ENCODE results near the gene SMOC2.
"Not testable (repeated sequence)": the region's sequence is repeated elsewhere in the genome, so short reads cannot be mapped to it uniquely, and the experiment has no call there.

Gene SMOC2

DNA sequence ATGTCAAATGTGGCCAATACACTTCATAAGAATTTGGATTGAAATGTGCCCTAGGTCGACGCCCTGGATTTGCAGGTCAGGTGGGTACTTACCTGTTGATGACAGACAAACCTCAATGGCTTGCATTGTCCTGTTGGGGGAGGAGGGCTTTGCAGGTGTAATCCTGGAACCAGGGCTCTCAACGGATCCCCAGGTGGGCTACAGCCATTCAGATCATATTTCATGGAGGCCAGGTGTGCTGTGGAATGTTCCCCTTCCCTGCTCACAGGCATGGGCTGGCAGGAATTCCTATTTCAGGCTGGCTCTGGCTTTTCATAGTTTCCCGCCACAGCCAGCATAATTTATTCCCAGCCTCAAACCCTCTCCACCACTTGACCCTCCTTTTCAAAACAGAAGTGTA is 254.7 kb downstream of the SMOC2 start:
- DNase-seq, result no peak

DNA sequence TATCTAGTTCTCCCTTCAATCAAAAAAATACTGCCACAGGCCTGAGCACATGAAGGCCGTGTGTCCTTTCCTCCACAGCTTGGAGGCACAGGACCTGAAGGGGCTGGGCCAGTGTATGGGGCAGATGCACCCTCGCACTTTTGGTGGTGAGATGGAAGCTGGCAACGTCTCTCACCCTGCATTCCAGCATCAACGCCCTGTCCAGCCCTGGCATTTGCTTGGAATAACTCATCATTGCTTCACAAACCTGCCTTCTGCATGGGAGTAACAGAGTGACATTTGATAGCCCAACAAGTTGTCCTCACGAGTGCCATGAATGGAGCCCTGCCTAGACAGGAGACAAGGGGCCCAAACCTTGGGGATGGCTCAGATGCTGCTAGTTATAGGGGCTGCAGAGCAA is 257.9 kb downstream of the SMOC2 start:
- no peak for DNase-seq

DNA sequence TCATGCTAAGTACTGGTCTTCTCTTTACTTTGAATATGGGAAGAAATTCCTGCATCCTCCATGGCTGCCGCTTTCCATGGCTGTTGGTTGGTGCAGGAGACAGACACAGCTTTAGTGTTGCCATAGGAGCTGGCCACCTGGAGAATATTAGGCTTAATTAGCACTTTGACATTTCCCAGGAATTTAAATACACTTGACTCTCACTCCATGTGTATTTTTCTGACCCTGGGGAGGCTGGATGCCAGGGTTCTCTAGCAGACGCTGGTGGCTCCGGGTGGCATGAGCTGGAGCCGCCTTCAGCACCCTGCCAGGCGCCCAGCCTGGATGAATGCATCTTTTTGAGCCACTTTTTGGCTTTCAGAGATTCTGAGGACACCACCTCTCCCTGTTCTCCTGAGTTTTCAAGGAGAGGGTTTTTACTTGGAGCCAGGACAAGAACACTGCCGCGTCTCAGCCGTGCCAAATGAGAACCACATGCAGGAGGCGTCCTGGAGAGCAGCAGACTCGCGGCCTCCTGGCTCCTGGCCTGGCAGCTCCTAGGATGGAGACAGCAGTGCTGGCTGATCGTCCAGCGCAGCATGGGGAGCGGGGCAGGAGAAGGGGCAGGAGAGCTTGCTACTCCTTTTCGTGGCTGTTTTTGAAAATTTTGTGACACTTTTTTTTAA is 258.8 kb downstream of the SMOC2 start:
- no peak for DNase-seq

DNA sequence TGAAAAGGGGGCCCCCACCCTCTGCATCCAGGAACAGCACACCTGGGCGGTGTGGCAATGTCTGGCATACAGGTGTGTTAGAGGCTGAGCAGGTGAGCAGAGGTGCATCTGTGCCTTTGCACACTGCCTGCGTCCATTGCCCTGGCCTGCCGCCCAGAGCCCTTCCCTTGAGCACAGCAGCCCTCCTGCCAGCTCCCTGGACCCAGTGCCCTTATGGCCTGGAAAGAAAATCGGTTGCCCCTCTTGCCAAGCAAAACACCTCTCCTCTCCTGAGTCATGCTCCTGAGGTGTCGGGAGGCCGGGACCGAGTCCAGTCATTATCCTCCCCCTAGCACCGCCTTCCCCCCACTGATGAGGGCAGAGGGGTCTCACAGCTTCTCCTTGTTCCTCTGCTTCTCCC is 259.9 kb downstream of the SMOC2 start:
- DNase-seq, result no peak

DNA sequence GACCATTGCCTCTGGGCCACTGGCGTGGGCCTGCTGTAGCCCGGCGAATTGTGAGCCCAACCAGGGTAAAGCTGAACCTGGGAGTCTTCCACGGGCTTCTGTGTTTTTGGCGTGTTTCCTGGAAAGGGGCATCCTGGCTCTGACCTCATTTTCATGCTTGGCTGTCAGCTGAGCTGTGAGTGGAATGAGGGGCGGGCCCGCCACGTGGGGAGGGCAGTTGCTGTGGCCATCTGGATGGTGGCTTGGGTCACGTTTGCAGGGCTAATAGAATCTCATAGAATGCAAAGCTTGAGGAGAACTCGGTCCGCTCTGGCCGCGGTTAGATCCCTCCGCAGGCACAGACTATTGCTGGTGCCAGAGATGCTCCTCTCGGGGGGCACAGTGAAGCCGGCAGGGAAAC is 263.0 kb downstream of the SMOC2 start:
- no peak for DNase-seq

DNA sequence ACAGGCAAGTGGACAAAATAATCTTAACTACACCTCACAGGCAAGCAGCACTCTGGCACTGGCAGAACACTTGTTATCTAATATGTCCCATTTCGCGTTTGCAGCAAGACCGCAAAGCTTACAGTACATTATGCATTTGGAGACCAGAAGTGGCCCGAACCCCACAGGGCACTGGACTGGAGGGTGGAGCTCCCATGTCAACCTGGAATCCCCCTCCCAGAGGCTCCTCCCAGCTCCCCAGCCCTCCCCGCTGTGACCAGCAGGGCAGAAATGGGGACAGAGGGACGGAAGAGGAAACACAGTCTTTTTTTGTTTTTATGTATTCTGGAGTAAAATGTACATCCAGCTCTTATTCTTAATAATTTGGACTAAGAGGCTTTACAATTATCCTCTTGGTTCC is 263.7 kb downstream of the SMOC2 start:
- no peak for DNase-seq

- DNase-seq, result not testable (repeated sequence)
These were observed 264.3 kb downstream of the SMOC2 start for GRCh38 chr6:168705271-168705670.

GRCh38 chr6:168706471-168707177 is 265.6 kb downstream of the SMOC2 start:
- no peak for DNase-seq

DNA sequence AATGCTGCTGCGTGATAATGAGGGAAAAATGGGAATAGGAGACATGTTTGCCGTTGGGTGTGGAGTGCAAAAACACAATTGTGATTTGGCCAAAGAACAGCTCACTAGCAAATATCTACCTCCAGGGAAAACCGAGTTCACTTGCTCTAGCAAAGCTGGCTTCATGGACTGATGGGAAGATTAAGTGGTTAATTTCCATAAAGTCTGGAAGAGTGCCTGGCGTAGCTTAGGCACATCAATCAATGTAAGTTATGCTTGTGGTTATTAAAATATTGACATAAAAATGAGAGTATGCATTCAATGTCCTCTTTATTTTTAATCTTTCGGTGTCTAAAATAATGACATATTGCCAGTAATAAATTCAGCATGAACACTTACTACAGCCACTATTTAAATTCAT is 267.5 kb downstream of the SMOC2 start:
- no peak for DNase-seq

DNA sequence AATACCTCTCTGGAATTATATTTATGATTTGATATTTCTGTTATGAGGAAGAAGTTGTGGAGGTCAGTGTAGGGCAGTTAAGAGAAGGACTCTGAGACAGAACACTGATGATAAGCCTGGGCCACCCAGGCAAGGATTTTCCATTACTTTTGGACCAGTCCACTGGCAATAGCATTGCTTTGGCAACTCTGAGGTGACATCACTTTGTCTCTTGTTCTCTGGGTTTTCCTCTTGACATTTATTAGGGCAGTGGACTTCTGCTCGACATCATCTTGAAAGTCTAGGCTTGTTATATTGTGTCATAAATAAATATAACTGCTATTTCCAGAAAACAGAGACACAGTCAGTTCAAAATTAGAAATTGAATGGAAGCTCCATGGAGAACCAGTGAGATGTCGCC is 268.0 kb downstream of the SMOC2 start:
- DNase-seq, result no peak

- no peak for DNase-seq
These were observed 268.4 kb downstream of the SMOC2 start for GRCh38 chr6:168709390-168709789.

DNA sequence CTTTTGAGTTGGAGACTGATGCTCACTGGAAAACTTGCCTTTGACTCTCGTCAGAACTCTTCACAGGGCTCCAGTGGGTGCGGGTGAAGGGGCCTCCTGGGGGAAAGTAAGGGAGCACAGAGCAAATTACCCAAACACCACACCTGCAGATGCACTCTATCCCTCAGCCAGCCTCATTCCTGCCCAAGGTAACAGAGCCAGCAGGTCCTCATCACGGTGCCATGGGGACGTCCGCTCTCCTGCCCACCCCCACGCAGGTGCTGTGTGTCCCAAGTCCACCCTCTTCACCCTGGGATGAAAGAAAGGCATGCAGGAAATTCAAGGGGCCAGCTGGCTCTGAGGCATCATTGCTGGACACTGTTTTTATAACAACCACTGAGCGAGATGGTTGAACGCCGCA is 269.0 kb downstream of the SMOC2 start:
- no peak for DNase-seq

GRCh38 chr6:168711049-168711640 is 270.2 kb downstream of the SMOC2 start:
- DNase-seq, result no peak

DNA sequence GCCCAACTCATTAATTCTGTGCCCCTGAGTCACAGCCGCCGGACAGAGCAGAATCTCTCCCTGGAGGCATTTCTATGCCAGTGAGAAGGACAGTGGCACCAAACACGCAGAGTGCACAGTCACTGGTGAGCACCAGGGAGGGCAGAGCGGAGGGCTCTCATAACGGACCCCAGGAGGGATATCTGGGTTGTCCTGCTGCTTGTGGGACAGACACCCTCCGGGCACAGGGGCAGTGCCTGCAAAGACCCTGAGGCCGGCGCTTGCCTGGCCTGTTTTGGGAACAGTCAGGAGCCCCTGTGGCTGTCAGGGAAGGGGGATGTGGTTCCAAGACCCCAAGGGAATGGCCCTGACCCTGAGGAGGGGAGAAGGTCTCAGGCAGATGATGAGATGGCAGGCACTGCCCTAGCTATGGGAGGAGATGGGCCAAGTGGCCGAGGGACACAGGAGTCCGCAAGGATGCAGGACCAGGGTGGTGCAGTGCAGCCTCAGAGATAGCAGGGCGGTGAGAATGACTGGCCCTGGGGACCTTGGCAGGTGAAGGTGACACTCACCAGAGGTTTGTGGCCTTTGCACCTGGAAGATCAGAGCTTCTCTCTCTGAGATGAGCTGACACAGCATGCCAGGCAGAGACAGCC is 270.8 kb downstream of the SMOC2 start:
- DNase-seq, result no peak

DNA sequence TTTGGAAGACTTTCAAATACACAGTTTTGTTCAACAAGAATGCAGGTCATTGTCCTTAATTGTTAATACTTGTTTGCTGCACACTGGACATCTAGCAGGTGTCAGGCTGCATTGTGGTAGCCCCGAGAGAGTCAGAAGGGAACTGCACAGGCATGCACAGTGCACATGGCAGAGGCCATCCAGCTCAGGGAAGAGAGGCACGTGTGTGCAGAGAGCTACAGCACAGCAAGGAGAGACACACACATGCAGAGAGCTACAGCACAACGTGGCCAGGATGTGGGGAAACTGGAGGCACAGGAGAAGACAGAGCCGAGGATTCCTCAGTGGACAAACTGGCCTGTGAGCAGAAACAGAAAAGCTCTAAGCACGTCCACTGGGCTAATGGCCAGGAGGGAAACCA is 272.0 kb downstream of the SMOC2 start:
- no peak for DNase-seq

DNA sequence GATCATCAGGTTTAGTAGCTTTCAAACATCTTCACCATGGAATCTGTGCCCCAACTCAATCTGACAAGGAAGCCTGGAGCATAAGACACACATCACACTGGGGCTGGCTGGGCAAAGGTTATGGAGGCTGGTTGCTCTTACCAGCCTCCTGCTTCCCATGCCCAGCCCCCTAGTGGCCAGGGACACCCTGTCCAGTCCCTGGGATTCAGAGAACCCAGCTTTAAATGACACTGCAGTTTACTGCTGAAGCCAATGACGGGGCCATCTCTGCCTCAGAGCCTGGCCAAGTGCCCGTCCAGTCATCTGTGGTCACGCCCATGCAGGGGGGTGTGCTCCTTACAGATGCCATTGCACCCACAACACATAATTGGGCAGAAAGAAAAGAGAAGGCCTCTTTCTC is 272.9 kb downstream of the SMOC2 start:
- DNase-seq, result no peak

DNA sequence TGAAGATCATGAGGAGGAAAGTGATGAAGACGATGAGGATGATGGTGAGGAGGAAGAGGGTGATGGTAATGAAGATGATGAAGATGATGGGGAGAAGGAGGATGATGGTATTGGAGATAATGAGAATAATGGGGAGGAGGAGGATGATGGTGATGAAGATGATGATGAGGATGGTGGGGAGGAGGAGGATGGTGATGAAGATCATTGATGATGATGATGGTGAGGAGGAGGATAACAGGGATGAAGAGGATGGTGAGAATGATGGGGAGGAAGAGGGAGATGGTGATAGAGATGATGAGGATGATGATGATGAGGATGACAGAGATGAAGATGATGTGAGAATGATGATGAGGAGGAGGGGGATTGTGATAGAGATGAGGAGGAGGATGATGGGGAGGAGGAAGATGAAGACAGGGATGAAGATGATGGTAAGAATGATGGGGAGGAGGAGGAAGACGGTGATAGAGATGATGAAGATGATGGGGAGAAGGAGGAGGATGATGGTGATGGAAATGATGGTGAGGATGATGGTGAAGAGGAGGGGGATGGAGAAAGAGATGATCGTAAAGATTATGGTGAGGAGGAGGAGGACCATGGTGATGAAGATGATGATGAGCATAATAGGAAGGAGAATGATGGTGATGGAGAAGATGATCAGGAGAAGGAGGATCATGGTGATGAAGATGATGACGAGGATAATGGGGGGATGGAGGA is 273.7 kb downstream of the SMOC2 start:
- DNase-seq, result no peak

DNA sequence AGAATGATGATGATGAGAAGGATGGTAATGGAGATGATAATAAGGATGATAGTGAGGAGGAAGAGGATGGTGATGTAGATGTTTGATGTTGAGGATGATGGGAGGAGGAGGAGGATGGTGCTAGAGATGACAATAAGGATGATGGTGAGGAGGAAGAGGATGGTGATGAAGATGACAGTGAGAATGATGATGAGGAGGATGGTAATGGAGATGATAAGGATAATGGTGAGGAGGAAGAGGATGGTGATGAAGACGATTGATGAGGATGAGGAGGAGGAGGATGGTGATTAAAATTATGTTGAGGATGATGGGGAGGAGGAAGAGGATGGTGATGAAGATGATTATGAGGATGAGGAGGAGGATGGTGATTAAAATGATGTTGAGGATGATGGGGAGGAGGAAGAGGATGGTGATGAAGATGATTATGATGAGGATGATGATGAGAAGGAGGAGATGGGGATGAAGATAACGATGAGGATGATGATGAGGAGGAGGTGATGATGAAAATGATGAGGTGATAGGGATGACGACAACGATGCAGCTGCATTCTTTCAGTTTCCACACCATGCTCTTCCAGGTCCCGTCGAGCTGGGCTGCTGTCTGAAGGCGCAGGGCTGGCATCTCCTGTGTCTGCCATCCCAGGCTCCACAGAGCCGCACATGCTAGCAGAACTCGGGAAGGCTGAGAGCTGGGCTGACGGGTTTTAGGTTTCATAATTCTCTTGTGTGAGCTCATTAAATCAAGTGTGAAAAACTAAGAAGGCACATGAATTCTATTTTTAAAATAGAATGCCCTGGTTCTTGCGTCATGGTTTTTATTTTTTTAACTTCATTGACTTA is 274.9 kb downstream of the SMOC2 start:
- DNase-seq, result no peak

DNA sequence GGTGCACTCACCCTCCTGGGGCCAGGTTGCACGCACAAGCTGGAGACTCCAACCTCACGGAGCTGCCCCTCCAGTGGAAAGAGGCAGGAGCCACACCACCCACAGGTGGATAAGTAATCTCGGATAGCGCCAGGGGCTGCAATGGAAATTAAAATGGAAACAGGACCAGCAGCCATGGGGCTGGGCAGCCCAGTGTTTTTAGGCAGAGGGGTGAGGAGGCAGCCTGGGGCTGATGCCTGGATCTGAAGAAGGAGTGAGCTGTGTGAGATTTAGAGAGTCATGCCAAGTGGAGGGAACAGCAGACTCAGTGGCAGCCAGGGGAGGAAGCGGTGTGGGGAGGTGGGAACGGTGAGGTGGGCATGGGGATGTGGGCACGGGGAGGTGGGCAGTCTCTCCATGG is 275.6 kb downstream of the SMOC2 start:
- DNase-seq, result no peak

GRCh38 chr6:168717491-168717890 is 276.5 kb downstream of the SMOC2 start:
- DNase-seq, result no peak
